Measurements from ENCODE around the gene HAND1. TPM values are rescaled to one million over a fixed set of nuclear protein-coding genes. Genes with fewer than 3 reads are reported as not detected.

Gene HAND1
- total RNA-seq, 1 donor from 2014 or later = not detected

DNA sequence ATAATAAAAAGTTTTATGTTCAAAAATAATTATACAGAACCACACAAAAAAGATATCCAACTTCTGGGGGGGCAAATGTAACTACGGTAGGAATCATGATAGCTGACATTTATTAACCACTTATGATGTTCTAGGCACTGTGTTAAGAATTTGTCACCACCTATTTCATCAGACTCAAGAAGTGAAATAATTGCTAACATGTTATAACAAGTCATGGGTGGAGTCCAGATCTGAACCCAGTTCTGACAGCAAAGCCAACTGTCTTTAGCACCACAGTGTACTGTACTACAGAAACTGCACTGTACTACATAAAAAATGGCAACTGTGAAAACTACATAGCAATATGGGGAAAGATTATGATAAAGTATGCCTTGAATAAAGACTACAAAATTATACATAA lies 35.2 kb downstream of the HAND1 start:
- Mint-ChIP-seq H3K27ac (ENCODE audit: unreplicated experiment) (no peak overlapping the region), H3K27me3 (ENCODE audit: low read depth) (no peaks in the 10 kb centered on the region), H3K9me3 (ENCODE audit: low read depth) (no peaks in the 10 kb centered on the region), H3K4me3 (ENCODE audit: unreplicated experiment) (no peak overlapping the region), H3K4me1 (ENCODE audit: low read depth) (peaks cover 19% of the 10 kb centered on the region), H3K36me3 (ENCODE audit: low read depth) (peaks cover 15% of the 10 kb centered on the region)
- DNase-seq (ENCODE audit: low spot score) = no peak
- TF ChIP-seq, protein P1, sequence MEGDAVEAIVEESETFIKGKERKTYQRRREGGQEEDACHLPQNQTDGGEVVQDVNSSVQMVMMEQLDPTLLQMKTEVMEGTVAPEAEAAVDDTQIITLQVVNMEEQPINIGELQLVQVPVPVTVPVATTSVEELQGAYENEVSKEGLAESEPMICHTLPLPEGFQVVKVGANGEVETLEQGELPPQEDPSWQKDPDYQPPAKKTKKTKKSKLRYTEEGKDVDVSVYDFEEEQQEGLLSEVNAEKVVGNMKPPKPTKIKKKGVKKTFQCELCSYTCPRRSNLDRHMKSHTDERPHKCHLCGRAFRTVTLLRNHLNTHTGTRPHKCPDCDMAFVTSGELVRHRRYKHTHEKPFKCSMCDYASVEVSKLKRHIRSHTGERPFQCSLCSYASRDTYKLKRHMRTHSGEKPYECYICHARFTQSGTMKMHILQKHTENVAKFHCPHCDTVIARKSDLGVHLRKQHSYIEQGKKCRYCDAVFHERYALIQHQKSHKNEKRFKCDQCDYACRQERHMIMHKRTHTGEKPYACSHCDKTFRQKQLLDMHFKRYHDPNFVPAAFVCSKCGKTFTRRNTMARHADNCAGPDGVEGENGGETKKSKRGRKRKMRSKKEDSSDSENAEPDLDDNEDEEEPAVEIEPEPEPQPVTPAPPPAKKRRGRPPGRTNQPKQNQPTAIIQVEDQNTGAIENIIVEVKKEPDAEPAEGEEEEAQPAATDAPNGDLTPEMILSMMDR (IDR thresholded peaks at IDR 0.05) = no peak

DNA sequence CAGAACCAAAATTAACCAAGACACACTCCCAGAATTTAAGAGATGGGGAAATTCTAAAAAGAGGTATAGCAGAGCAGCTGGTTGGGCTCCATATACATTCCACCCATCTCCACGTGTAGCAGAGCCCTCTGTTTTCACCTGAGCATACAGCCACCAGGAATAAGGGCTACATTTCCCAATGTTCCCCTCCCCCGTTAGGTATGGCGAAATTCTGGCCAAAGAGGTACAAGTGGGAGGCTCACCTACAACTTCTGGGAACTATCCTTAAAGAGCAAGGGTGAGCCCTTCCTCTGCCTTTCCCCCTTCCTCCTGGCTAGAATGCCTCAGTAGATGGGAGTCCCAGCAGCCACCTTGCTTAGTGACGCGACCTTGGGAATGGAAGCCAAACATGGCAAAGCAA lies 37.5 kb downstream of the HAND1 start:
- TF ChIP-seq, protein P1 (IDR thresholded peaks at IDR 0.05) = no peak
- Mint-ChIP-seq H3K27me3 (ENCODE audit: low read depth) (no peaks in the 10 kb centered on the region), H3K36me3 (ENCODE audit: low read depth) (peaks cover 21% of the 10 kb centered on the region), H3K4me1 (ENCODE audit: low read depth) (peaks cover 10% of the 10 kb centered on the region), H3K27ac (ENCODE audit: unreplicated experiment) (no peak overlapping the region), H3K4me3 (ENCODE audit: unreplicated experiment) (no peak overlapping the region), H3K9me3 (ENCODE audit: low read depth) (no peaks in the 10 kb centered on the region)
- DNase-seq (ENCODE audit: low spot score) = no peak

DNA sequence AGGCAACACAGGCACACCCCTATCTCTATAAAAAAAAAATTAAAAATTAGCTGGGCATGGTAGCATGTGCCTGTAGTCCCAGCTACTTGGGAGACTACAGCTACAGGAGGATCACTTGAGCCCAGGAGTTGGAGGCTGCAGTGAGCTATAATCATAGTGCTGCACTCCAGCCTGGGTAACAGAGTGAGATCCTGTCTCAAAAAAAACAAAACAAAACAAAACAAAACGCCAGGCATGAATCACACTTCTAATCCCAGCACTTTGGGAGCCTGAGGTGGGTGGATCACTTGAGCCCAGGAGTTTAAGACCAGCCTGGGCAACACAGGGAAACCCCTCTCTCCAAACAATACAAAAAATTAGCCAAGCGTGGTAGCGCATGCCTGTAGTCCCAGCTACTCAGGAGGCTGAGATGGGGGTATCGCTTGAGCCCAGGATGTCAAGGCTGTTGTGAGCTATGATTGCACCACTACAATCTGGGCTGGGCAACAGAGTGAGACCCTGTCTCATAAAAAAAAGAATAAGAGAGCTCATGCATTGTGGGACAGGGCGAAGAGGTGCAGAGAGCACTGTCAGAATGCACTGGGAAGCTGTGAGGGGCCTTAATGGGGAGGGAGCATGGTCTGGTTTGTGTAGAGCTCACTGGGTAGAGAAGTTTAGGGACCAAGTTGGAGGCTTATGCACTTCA lies 40.6 kb downstream of the HAND1 start:
- no peaks in the 10 kb centered on the region for H3K27me3 Mint-ChIP-seq (ENCODE audit: low read depth)
- DNase-seq (ENCODE audit: low spot score) = no peak

DNA sequence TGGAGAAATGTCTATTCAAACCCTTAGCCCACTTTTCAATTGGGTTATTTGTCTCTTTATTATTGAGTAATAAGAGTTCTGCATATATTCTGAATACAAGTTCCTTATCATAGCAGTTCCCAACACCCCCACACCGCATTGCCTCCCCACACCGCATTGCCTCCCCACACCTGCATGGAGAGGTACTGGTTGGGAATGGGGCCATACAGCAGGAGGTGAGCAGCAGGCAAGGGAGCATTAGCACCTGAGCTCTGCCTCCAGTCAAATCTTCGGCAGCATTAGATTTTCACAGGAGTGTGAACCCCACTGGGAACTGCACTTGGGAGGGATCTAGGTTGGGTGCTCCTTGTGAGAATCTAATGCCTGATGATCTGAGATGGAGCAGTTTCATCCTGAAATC lies 42.8 kb downstream of the HAND1 start:
- Mint-ChIP-seq H3K4me1 (ENCODE audit: low read depth) (no peaks in the 10 kb centered on the region), H3K27me3 (ENCODE audit: low read depth) (no peaks in the 10 kb centered on the region), H3K4me3 (ENCODE audit: unreplicated experiment) (no peak overlapping the region), H3K9me3 (ENCODE audit: low read depth) (no peaks in the 10 kb centered on the region), H3K36me3 (ENCODE audit: low read depth) (peaks cover 14% of the 10 kb centered on the region), H3K27ac (ENCODE audit: unreplicated experiment) (no peak overlapping the region)
- TF ChIP-seq, protein P1 (IDR thresholded peaks at IDR 0.05) = no peak
- no peak for DNase-seq (ENCODE audit: low spot score)

More for the DNA sequence above, 40.6 kb downstream of the HAND1 start:
- no peaks in the 10 kb centered on the region for H3K9me3 Mint-ChIP-seq (ENCODE audit: low read depth)
- peaks cover 22% of the 10 kb centered on the region for H3K36me3 Mint-ChIP-seq (ENCODE audit: low read depth)
- no peaks in the 10 kb centered on the region for H3K4me1 Mint-ChIP-seq (ENCODE audit: low read depth)
- no peak overlapping the region for H3K4me3 Mint-ChIP-seq (ENCODE audit: unreplicated experiment)
- H3K27ac Mint-ChIP-seq (ENCODE audit: unreplicated experiment) = peak overlapping the region; percentile 41
- TF ChIP-seq, protein P1 (IDR thresholded peaks at IDR 0.05) = no peak

DNA sequence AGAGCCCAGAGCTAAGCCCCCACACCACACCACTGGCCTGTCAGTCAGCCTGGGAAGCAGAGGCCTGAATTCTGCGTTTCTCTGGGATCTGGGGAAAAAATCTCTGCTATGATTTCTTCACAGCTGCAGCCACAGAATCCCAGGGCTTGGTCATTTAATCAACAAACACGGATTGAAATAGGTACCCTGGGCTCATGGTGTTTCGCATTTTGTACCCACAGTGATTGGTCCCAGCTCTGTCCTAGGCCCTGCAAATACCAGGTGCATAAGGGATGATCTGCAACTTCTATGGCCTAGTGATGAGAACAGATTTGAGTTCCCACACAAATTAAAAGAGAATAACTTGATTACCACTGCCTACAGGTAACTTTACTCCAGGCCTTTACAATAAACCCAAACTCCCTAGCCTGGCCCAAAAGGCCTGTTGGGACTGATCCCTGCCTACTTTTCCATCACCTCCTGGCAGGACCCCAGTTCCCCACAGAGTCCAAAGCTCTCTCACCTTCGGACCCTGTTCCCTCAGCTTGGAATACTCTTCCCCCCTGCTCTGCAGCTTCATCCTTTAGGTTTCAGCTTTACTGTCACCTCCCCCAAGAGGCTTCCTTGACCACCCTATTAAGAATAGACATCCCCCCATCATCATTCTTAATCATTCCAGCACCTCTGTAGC lies 46.9 kb downstream of the HAND1 start:
- no peak overlapping the region for H3K27ac Mint-ChIP-seq (ENCODE audit: unreplicated experiment)
- DNase-seq (ENCODE audit: low spot score) = no peak

More for the DNA sequence above, 46.9 kb downstream of the HAND1 start:
- no peaks in the 10 kb centered on the region for H3K27me3 Mint-ChIP-seq (ENCODE audit: low read depth)
- TF ChIP-seq, protein P1 (IDR thresholded peaks at IDR 0.05) = no peak
- peaks cover 7% of the 10 kb centered on the region for H3K9me3 Mint-ChIP-seq (ENCODE audit: low read depth)
- no peaks in the 10 kb centered on the region for H3K4me1 Mint-ChIP-seq (ENCODE audit: low read depth)
- peaks cover 1% of the 10 kb centered on the region for H3K36me3 Mint-ChIP-seq (ENCODE audit: low read depth)
- H3K4me3 Mint-ChIP-seq (ENCODE audit: unreplicated experiment) = no peak overlapping the region
